ENCODE measurements around the gene SERPINA5.

Gene SERPINA5

DNA sequence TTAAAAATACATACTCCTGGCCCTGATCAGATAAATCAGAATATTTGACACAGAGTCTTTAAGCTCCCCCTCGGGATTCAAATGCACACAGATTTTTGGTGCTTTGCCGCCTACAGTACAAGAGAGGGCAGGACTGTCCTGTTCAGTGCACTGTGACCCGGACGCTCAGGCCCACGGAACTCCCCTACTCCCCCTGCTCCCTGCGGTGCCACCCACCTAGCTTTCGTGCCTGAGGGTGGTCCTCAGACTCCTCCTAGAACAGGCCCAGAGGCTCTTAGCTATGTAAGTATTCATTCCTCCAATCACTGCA, 17.2 kb downstream of the SERPINA5 start:
- POLR2A ChIA-PET, result no interaction called here

DNA sequence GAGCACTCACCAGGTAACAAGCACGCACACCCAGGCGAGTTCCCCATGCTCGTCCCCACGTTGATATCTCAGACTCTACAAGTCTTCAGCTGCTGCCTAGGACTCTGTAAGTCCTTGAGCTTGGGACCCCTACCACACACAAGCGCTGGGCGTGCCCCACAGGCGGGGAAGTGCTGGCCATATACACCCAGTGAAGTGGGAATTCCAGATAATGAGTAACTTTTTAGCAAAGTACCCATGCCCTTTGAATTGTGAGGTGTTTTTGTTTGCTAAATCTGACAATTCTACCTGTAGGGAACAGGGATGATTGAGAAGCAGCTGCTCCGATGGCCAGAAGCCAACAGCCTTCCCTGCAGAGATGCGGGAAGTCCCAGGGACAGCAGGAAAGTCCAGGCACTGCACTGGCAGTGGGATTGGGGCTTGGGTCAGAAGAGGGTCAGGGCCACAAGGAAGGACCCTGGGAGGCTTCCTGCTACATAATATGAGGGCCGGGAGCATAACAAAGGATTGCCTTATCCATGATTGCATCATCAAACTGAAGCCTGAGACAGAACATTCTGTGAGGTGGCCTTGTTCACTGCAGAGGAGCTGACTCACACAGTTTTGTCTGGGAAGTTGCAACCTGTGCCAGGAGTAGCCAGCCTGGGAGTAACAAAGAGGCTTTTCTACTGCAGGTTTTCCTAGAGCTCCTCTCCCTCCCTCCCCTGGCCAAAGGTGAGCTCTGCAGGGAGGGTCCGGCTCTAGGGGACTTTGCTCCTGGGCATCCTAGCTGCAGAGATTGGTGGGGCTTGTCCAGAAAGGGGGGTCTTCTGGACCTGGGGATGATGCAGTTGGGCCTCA, 17.8 kb downstream of the SERPINA5 start:
- ChIA-PET POLR2A (interaction anchor here (0.6 kb wide), 2 partner anchors 12 to 103 kb away, joined by 3 to 7 read pairs; no protein-coding TSS in a partner anchor), CTCF (interaction anchor here (0.5 to 0.7 kb wide), 2 partner anchors 24 to 661 kb away, joined by 3 to 4 read pairs; no protein-coding TSS in a partner anchor)
- Histone ChIP-seq H3K36me3 (ENCODE audit: control insufficient read depth in 2 of 2, insufficient read depth in 1 of 2, low read length in 2 of 2) (no peaks in the 10 kb centered on the region), H3K4me1 (ENCODE audit: control insufficient read depth, insufficient read depth, low read length) (no peaks in the 10 kb centered on the region; the same call in 1 of the 2 replicates), H3K9me3 (ENCODE audit: control insufficient read depth, insufficient read depth, low read depth, low read length) (no peaks in the 10 kb centered on the region), H3K27ac (ENCODE audit: extremely low read depth, low read depth, low read length) (no peak overlapping the region), H3K4me3 (ENCODE audit: low read depth, low read length) (no peak overlapping the region)
- TF ChIP-seq ZBTB21 (tag by site-specific recombination; IDR thresholded peaks at IDR 0.05) (no peak), ZNF335 (tag by site-specific recombination; conservative IDR thresholded peaks at IDR 0.05) (peak; percentile 42), ZNF660 (tag by site-specific recombination; IDR thresholded peaks at IDR 0.05) (0 out of 2 replicates have a peak, but pooled peaks have one; percentile 66), OSR2 (tag by site-specific recombination; IDR thresholded peaks at IDR 0.05) (0 out of 2 replicates have a peak, but pooled peaks have one; percentile 9), ATF2 (tag by site-specific recombination; IDR thresholded peaks at IDR 0.05; ENCODE audit: low read depth) (0 out of 2 replicates have a peak, but pooled peaks have one; percentile 28), ZNF266 (tag by site-specific recombination; IDR thresholded peaks at IDR 0.05; ENCODE audit: low read depth) (no peak), ZBTB17 (tag by site-specific recombination; IDR thresholded peaks at IDR 0.05) (0 out of 2 replicates have a peak, but pooled peaks have one; percentile 19), ZNF658 (tag by site-specific recombination; IDR thresholded peaks at IDR 0.05) (no peak), ZNF280C (tag by site-specific recombination; IDR thresholded peaks at IDR 0.05) (no peak), GLIS1 (tag by site-specific recombination; IDR thresholded peaks at IDR 0.05) (peak; percentile 83), ZFHX2 (tag by site-specific recombination; conservative IDR thresholded peaks at IDR 0.05) (0 out of 2 replicates have a peak, but pooled peaks have one; percentile 0), ZNF600 (tag by site-specific recombination; IDR thresholded peaks at IDR 0.05) (peak; percentile 53; the same call in 1 of the 2 replicates), ZNF169 (tag by site-specific recombination; IDR thresholded peaks at IDR 0.05) (no peak), ZNF184 (tag by site-specific recombination; IDR thresholded peaks at IDR 0.05) (peak; percentile 34; the same call in 1 of the 2 replicates), OVOL3 (tag by site-specific recombination; IDR thresholded peaks at IDR 0.05) (no peak)

More for the DNA sequence above, 17.2 kb downstream of the SERPINA5 start:
- Histone ChIP-seq H3K4me3 (ENCODE audit: low read depth, low read length) (no peak overlapping the region), H3K36me3 (ENCODE audit: control insufficient read depth in 2 of 2, insufficient read depth in 1 of 2, low read length in 2 of 2) (no peaks in the 10 kb centered on the region), H3K27ac (ENCODE audit: extremely low read depth, low read depth, low read length) (no peak overlapping the region), H3K4me1 (ENCODE audit: control insufficient read depth, insufficient read depth, low read length) (no peaks in the 10 kb centered on the region; the same call in 1 of the 2 replicates), H3K9me3 (ENCODE audit: control insufficient read depth, insufficient read depth, low read depth, low read length) (no peaks in the 10 kb centered on the region)
- CTCF ChIA-PET, result interaction anchor here (0.5 kb wide), 1 partner anchor 662 kb away, joined by 4 read pairs; no protein-coding TSS in a partner anchor
- TF ChIP-seq EGR2 (tag by site-specific recombination; IDR thresholded peaks at IDR 0.05; ENCODE audit: low read depth) (peak; percentile 33; the same call in 1 of the 2 replicates), ZFHX2 (tag by site-specific recombination; conservative IDR thresholded peaks at IDR 0.05) (peak; percentile 10; the same call in 1 of the 2 replicates), ZNF202 (tag by site-specific recombination; IDR thresholded peaks at IDR 0.05; ENCODE audit: borderline replicate concordance) (no peak)

GRCh38 chr14:94599656-94600004, 18.4 kb downstream of the SERPINA5 start:
- H3K9me3 ChIP-seq (ENCODE audit: control insufficient read depth, insufficient read depth, low read depth, low read length), result no peaks in the 10 kb centered on the region
- POLR2A ChIA-PET, result interaction anchor here (0.6 kb wide), 2 partner anchors 11 to 103 kb away, joined by 3 to 7 read pairs; no protein-coding TSS in a partner anchor
- no peak overlapping the region for H3K4me3 ChIP-seq (ENCODE audit: low read depth, low read length)
- TF ChIP-seq, protein P1, sequence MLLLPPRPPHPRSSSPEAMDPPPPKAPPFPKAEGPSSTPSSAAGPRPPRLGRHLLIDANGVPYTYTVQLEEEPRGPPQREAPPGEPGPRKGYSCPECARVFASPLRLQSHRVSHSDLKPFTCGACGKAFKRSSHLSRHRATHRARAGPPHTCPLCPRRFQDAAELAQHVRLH (tag by site-specific recombination; IDR thresholded peaks at IDR 0.05), result no peak
- no peak for TF ChIP-seq ZNF174 (tag by site-specific recombination; IDR thresholded peaks at IDR 0.05)
- TF ChIP-seq ZFHX2 (tag by site-specific recombination; conservative IDR thresholded peaks at IDR 0.05), result peak; percentile 81
- TF ChIP-seq EGR2 (tag by site-specific recombination; IDR thresholded peaks at IDR 0.05; ENCODE audit: low read depth), result peak; percentile 66; the same call in 1 of the 2 replicates
- CTCF ChIA-PET, result interaction anchor here (0.6 to 0.7 kb wide), 2 partner anchors 24 to 75 kb away, joined by 3 to 6 read pairs; no protein-coding TSS in a partner anchor
- H3K27ac ChIP-seq (ENCODE audit: extremely low read depth, low read depth, low read length), result no peak overlapping the region
- no peaks in the 10 kb centered on the region; the same call in 1 of the 2 replicates for H3K4me1 ChIP-seq (ENCODE audit: control insufficient read depth, insufficient read depth, low read length)
- H3K36me3 ChIP-seq (ENCODE audit: control insufficient read depth in 2 of 2, insufficient read depth in 1 of 2, low read length in 2 of 2), result no peaks in the 10 kb centered on the region

Measured in HEK293 (cell line).